Fibroblast of mammary gland (primary cell): ENCODE measurements around the gene PBX2.
"Not testable (repeated sequence)": the region's sequence is repeated elsewhere in the genome, so short reads cannot be mapped to it uniquely, and the experiment has no call there.

Experiments used
- DNase-seq: peaks from one replicate; pipeline ENCODE4 v3.0.0-alpha.2; 2010; ENCODE audit warnings: low read depth
- H3K4me3 ChIP-seq: 2 replicates; pipeline ENCODE4 v1.5.1; 2011; ENCODE audit warnings: low read depth, mild to moderate bottlenecking, low read length, moderate library complexity; ENCODE audit not compliant: control insufficient read depth
- CTCF ChIP-seq: conservative IDR thresholded peaks from 2 replicates; pipeline ENCODE4 v1.5.1; 2011; ENCODE audit warnings: low read depth, low read length, inconsistent platforms; ENCODE audit not compliant: control insufficient read depth, insufficient read depth

The PBX2 gene

GRCh38 chr6:32195902-32196681 lies 6.1 kb upstream of the PBX2 start:
- peak; percentile 88 for DNase-seq
- peak overlapping the region; percentile 75 for H3K4me3 ChIP-seq
- no peak for TF ChIP-seq CTCF

GRCh38 chr6:32195652-32195901 lies 5.6 kb upstream of the PBX2 start:
- peak; percentile 99 for DNase-seq
- TF ChIP-seq CTCF, result peak; percentile 31
- H3K4me3 ChIP-seq, result no peak overlapping the region

- peak; percentile 64 for TF ChIP-seq CTCF
- peak; percentile 73 for DNase-seq
- peak overlapping the region; percentile 51 for H3K4me3 ChIP-seq
These were observed 5.0 kb upstream of the PBX2 start for GRCh38 chr6:32194825-32195651.

GRCh38 chr6:32194388-32194787 lies 4.4 kb upstream of the PBX2 start:
- no peak for DNase-seq
- no peak overlapping the region for H3K4me3 ChIP-seq
- no peak for TF ChIP-seq CTCF

GRCh38 chr6:32193096-32193495 lies 3.1 kb upstream of the PBX2 start:
- DNase-seq, H3K4me3 ChIP-seq: not testable (repeated sequence)

- H3K4me3 ChIP-seq, result no peak within 1 kb of the TSS
- no peak for TF ChIP-seq CTCF
- no peak for DNase-seq
These were observed 2.6 kb upstream of the PBX2 start, which contains the start of gene GPSM3 for GRCh38 chr6:32192608-32193039. TSS of gene GPSM3 (minus strand) at chr6:32192643. CDS start at chr6:32192513, 130 bp downstream.
